GM10266 (cell line): Measurements from ENCODE around the gene SPG11.

ENCODE experiments used
- DNase-seq: peaks from one replicate; pipeline ENCODE4 v3.0.0; 2012; ENCODE audit errors: extremely low spot score
- CTCF ChIP-seq: IDR thresholded peaks from 2 replicates; pipeline ENCODE4 v1.5.1; 2012; ENCODE audit warnings: mild to moderate bottlenecking, low read depth; ENCODE audit not compliant: control insufficient read depth, insufficient read depth; ENCODE audit errors: missing control alignments

Gene SPG11

GRCh38 chr15:44670087-44670950 is 6.9 kb upstream of the SPG11 start:
- TF ChIP-seq CTCF, result no peak
- DNase-seq, result no peak

DNA sequence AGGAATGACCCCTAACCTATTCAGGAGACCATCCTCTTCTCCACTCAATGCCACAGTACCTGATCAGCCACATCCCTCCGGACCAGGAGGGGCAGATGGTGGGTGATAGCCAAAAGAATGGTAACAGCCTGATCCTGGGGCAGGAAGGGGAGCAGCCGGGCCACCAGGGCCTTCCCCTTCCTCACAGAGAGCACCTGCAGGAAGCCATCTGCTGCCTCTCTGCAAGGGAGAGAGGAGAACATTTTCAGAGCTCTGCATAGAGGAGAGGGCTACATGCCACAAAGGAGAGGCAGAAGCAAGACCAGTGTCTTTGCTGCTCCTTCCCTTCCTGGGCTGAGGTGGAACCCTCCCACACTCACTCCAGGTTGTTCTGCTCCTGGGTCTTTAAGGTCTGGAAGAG is 5.5 kb upstream of the SPG11 start:
- DNase-seq, result no peak
- no peak for TF ChIP-seq CTCF

DNA sequence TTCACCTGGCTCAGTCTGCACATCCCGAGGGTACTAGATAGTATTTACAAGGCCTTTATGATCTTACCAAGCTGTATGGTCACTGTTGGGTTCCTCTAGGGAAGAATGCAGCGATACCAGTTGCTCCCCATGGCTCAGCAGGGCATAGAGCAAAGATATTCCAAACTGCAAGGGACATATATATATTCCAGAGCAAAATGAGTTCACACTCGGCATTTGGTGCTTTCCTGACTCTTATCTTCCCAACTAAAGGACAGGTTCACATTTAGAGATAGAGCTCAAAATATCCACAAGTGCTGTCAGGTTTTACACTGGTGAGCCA is 3.5 kb upstream of the SPG11 start:
- TF ChIP-seq CTCF, result no peak
- no peak for DNase-seq

DNA sequence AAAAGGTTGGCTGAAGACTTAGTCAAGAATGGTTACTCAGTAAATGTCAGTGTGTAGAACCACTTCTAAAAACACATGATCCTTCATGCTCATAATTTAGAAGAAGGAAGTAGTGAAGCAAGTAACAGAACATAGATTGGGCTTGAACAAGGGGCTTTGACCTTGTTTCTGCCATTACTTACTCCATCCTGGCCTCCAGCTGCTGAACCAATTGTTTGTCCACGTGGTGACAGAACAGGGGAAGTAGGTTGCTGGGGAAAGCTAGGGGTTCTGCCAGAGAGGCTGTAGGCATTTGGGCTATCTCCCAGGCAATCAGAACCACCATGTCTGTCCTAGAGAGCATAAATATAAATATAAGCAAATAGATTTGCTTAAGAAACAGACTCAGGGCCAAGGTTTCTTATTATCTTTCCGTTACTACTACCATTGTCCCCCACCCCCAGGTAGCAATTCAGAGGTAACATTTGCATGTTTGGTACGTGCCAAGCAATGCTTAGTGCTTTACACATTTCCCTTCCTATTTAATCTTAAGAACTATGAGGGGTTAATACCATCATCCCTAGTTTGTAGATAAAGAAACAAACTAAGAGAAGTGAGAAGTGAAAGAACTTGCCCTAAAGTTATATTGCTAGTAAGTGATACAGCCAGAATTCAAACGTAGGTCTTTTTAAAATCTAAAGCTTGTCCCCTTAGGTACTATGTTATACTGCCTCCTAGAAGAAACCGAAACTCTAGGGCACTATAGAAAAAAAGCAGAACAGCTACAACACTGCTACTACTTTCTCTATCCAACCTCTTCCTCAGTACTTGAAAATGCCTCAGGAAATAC is 3.0 kb upstream of the SPG11 start:
- TF ChIP-seq CTCF, result no peak
- DNase-seq, result no peak

- DNase-seq, result peak; percentile 44
- no peak for TF ChIP-seq CTCF
These were observed 718 bp downstream of the SPG11 start for GRCh38 chr15:44662478-44663409.

GRCh38 chr15:44661576-44661975 is 1.9 kb downstream of the SPG11 start:
- no peak for TF ChIP-seq CTCF
- no peak for DNase-seq

DNA sequence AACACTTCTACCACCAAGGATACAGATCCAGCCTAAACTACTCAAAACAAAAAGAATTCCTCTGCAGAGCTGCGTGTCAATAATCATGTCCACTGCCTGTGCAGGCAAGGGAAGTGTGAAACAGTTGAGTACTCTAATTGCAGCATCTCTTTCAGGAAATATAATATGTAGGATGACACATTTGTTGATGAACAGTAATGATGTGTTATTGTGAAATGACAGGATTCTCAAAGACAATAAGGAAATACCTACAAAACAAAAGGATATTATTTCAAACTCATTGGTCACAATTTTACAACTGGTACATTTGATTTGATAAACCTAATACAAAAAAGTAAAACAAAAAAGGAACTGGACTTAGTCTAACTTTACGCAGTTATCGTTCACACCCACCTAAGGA is 4.4 kb downstream of the SPG11 start:
- TF ChIP-seq CTCF, result no peak
- no peak for DNase-seq
